Measurements from ENCODE around the gene MRPL27. TPM values are rescaled to one million over a fixed set of nuclear protein-coding genes. Genes with fewer than 3 reads are reported as not detected.

MRPL27 gene
- total RNA-seq, 2 experiments from 2014 or later, result 54.6 to 55.8 TPM

DNA sequence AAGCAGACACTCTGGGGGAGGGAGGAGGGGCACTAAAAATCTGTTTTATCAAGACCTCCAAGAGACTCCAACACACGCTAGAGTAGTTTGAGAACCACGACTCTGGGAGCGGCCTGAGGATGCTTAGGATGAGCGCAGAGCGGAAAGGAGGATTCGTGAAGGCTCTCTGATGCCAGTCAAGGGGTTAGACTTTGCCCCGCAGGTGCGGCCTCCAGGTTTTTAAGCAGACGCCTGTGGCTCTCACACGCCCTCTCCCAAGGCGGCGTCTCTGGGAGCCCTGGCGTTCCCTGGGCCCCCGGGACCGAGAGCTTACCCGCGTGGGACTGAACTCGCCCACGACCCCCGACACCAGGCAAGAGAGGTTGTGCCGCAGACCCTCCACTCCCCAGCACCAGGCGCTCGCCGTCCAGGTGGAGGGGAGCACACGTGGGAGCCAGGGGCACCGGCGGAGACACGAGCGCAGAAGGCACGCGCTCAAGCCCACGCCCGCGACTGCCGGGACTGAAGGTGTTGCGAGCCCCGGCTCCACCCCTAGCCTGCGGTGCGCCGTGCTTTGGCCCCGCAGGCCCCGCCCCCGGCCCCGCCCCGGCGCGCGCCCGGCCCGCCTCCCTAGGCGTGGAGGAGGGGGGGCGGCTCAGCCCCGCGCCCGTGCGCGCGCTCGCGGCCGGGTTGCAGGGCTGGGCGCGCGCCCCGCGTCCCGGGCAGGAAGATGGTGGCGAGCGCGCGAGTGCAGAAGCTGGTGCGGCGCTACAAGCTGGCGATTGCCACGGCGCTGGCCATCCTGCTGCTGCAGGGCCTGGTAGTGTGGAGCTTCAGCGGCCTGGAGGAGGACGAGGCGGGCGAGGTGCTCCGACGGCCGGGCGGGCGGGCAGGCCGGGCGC is 27.3 kb downstream of the MRPL27 start, which contains the start of gene XYLT2:
XYLT2 (plus strand) TSS at position 695 of the 881 bp plus-strand sequence; CDS start at position 710, 15 bp downstream.
- peak within 1 kb of the TSS; percentile 91 for H3K4me3 Mint-ChIP-seq
- TF ChIP-seq, protein P1, sequence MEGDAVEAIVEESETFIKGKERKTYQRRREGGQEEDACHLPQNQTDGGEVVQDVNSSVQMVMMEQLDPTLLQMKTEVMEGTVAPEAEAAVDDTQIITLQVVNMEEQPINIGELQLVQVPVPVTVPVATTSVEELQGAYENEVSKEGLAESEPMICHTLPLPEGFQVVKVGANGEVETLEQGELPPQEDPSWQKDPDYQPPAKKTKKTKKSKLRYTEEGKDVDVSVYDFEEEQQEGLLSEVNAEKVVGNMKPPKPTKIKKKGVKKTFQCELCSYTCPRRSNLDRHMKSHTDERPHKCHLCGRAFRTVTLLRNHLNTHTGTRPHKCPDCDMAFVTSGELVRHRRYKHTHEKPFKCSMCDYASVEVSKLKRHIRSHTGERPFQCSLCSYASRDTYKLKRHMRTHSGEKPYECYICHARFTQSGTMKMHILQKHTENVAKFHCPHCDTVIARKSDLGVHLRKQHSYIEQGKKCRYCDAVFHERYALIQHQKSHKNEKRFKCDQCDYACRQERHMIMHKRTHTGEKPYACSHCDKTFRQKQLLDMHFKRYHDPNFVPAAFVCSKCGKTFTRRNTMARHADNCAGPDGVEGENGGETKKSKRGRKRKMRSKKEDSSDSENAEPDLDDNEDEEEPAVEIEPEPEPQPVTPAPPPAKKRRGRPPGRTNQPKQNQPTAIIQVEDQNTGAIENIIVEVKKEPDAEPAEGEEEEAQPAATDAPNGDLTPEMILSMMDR (IDR thresholded peaks at IDR 0.05), result no peak
- ChIA-PET CTCF (interaction anchor here (0.9 to 4.8 kb wide), 3 partner anchors 15 to 70 kb away, joined by 3 to 69 read pairs (median 7); partner anchors contain the start of gene LRRC59), POLR2A (interaction anchor here (0.6 to 5.3 kb wide), 12 partner anchors 9 to 198 kb away, joined by 3 to 69 read pairs (median 6); partner anchors contain the start of genes EME1, LRRC59 and MRPL27)
- peaks cover 33% of the 10 kb centered on the region for H3K4me1 Mint-ChIP-seq (ENCODE audit: low read depth)
- DNase-seq (peak; percentile 91), ATAC-seq (peak; percentile 93)
- no peaks in the 10 kb centered on the region for H3K36me3 Mint-ChIP-seq (ENCODE audit: low read depth)
- H3K9me3 Mint-ChIP-seq, result no peaks in the 10 kb centered on the region
- intact Hi-C loops (cut with micrococcal nuclease), result no loop called here
- peak within 1 kb of the TSS; percentile 93 for H3K27ac Mint-ChIP-seq
- H3K27me3 Mint-ChIP-seq, result no peaks in the 10 kb centered on the region

DNA sequence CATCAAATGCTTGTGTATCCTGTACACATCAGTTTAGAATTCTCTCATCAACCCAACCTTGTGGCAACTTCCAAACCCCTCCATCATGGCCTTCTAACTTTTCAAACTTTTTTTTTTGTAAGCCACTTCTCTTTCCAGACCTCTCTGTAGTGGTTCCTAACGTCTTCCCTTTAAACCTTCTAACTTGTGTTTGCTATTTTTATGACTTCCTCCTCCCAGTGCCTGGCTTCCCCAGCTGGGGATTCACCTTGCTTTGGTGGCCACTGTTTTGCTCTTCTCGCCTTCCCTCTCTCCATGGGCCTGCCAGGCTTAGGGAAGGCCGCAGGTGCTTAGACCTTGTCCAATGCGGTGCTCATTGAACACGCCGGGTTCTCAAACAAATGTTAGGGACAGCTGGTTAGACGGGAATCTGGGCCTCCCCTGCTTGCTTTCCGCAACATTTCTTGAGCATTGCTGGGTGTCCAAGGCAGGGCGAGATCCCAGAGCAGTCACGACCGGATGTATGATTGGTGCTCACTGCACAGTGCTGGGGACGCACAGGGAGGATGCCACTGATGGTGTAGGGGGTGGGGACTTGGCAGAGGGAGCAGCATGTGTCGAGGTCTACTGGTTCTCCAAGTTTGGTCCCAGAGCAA is 28.1 kb downstream of the MRPL27 start:
- POLR2A ChIA-PET, result interaction anchor here (0.6 to 5.3 kb wide), 5 partner anchors 16 to 184 kb away, joined by 3 to 69 read pairs (median 7); partner anchors contain the start of gene LRRC59
- intact Hi-C loops (cut with micrococcal nuclease), result no loop called here
- peak overlapping the region; percentile 78 for H3K27ac Mint-ChIP-seq

DNA sequence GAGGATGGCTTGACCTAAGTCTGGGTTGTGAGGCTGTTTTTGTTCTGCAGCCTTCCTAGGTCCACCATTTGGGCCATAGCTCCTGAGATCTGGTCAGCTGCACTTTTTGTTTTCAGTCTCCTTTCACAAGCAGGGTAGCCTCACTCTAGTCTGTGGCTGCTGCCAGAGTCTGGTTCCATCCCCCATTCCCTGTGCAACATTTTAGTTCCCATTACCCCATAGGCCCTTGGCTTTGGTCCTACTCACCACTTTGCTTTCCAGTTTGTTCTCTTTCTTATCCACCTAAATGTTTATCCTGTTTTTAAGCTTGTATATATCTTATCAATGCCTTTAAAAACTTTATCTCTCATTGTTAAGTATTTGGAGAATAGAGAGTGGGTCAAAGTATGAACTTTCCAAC is 33.6 kb downstream of the MRPL27 start:
- no peak for ATAC-seq
- Mint-ChIP-seq H3K4me3 (no peak overlapping the region), H3K27ac (no peak overlapping the region), H3K27me3 (no peaks in the 10 kb centered on the region), H3K9me3 (peaks cover 10% of the 10 kb centered on the region), H3K4me1 (ENCODE audit: low read depth) (no peaks in the 10 kb centered on the region), H3K36me3 (ENCODE audit: low read depth) (peaks cover 3% of the 10 kb centered on the region)
- ChIA-PET CTCF (interaction anchor here (0.7 to 1.9 kb wide), 3 partner anchors 23 to 245 kb away, joined by 4 to 5 read pairs (median 4); partner anchors contain the start of genes LRRC59 and PDK2), POLR2A (no interaction called here)
- TF ChIP-seq, protein P1 (IDR thresholded peaks at IDR 0.05), result no peak
- intact Hi-C loops (cut with micrococcal nuclease), result no loop called here
- DNase-seq, result no peak

More for the DNA sequence above, 28.1 kb downstream of the MRPL27 start:
- Mint-ChIP-seq H3K9me3 (no peaks in the 10 kb centered on the region), H3K4me1 (ENCODE audit: low read depth) (peaks cover 33% of the 10 kb centered on the region), H3K27me3 (no peaks in the 10 kb centered on the region), H3K36me3 (ENCODE audit: low read depth) (no peaks in the 10 kb centered on the region), H3K4me3 (peak overlapping the region; percentile 78)
- ATAC-seq, result no peak
- CTCF ChIA-PET, result interaction anchor here (3.4 to 4.8 kb wide), 2 partner anchors 16 to 17 kb away, joined by 13 to 69 read pairs; no protein-coding TSS in a partner anchor
- DNase-seq, result peak; percentile 15
- TF ChIP-seq, protein P1 (IDR thresholded peaks at IDR 0.05), result no peak

DNA sequence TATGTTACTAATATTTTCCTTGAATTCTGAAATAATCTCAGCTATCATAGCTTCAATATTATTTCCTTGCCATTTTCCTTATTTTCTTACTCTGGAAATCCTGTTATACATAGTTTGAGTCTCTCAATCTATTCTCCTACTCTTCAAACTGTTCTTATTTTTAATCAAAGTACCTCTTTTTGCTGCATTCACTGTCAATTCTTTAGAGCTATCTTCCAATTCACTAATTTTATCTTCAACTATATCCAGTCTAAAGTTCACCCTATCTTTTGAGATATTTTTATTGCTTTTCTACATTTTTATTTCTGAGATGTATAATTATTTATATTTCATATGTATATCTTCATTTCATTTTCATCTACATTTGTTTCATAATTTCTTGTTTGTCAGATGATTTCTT is 34.3 kb downstream of the MRPL27 start:
- Mint-ChIP-seq H3K36me3 (ENCODE audit: low read depth) (peaks cover 3% of the 10 kb centered on the region), H3K27me3 (no peaks in the 10 kb centered on the region), H3K4me1 (ENCODE audit: low read depth) (peaks cover 5% of the 10 kb centered on the region), H3K9me3 (peaks cover 10% of the 10 kb centered on the region), H3K27ac (no peak overlapping the region), H3K4me3 (no peak overlapping the region)
- intact Hi-C loops (cut with micrococcal nuclease), result no loop called here
- CTCF ChIA-PET, result interaction anchor here (1.9 kb wide), 1 partner anchor 59 kb away, joined by 5 read pairs; the partner anchor contains the start of gene LRRC59
- TF ChIP-seq, protein P1 (IDR thresholded peaks at IDR 0.05), result no peak
- ATAC-seq, result no peak
- no peak for DNase-seq
- POLR2A ChIA-PET, result no interaction called here
